Nephron (organoid): ENCODE results near the gene PLAGL2.
A peak's percentile ranks its signal among the peaks of the same experiment; 100 is the strongest.
"Not testable (repeated sequence)": the region's sequence is repeated elsewhere in the genome, so short reads cannot be mapped to it uniquely, and the experiment has no call there.

Source experiments
- H3K27ac Mint-ChIP-seq, 3 experiments: 2 replicates each; pipeline ENCODE4 v1.8.0; 2020; ENCODE audit warnings: mixed read lengths in 3 of 3, mild to moderate bottlenecking in 2 of 3, moderate library complexity in 1 of 3
- H3K27me3 Mint-ChIP-seq: 2 replicates; pipeline ENCODE4 v1.8.0; 2021; ENCODE audit warnings: low read depth, mild to moderate bottlenecking, moderate library complexity, mixed read lengths
- H3K36me3 Mint-ChIP-seq: 2 replicates; pipeline ENCODE4 v1.8.0; 2020; ENCODE audit warnings: low read depth, mixed read lengths
- H3K4me1 Mint-ChIP-seq: 2 replicates; pipeline ENCODE4 v1.8.0; 2020; ENCODE audit warnings: mixed read lengths
- H3K4me3 Mint-ChIP-seq, 3 experiments: 2 replicates each; pipeline ENCODE4 v1.8.0; 2020; ENCODE audit warnings: mild to moderate bottlenecking in 3 of 3, mixed read lengths in 3 of 3, moderate library complexity in 2 of 3
- H3K9me3 Mint-ChIP-seq: 2 replicates; pipeline ENCODE4 v1.8.0; 2020; ENCODE audit warnings: mixed read lengths
- TF ChIP-seq, protein P1 (sequence below), 3 experiments: fragments of 200-600 bp; sonication (generic); IDR thresholded peaks; one replicate each; pipeline ENCODE4 v1.5.0; 2021; ENCODE audit warnings: antibody characterized with exemption in 3 of 3; ENCODE audit not compliant: unreplicated experiment in 3 of 3

The PLAGL2 gene

GRCh38 chr20:32204205-32205109, 3.1 kb downstream of the PLAGL2 start:
- peaks cover 13% of the 10 kb centered on the region for H3K36me3 Mint-ChIP-seq
- peak overlapping the region; percentile 62 to 97 (median 73) for H3K27ac Mint-ChIP-seq
- no peaks in the 10 kb centered on the region for H3K27me3 Mint-ChIP-seq
- no peaks in the 10 kb centered on the region for H3K9me3 Mint-ChIP-seq
- H3K4me3 Mint-ChIP-seq: peak overlapping the region; percentile 39 to 100 (median 99)
- H3K4me1 Mint-ChIP-seq: peaks cover 55% of the 10 kb centered on the region
- TF ChIP-seq, protein P1, sequence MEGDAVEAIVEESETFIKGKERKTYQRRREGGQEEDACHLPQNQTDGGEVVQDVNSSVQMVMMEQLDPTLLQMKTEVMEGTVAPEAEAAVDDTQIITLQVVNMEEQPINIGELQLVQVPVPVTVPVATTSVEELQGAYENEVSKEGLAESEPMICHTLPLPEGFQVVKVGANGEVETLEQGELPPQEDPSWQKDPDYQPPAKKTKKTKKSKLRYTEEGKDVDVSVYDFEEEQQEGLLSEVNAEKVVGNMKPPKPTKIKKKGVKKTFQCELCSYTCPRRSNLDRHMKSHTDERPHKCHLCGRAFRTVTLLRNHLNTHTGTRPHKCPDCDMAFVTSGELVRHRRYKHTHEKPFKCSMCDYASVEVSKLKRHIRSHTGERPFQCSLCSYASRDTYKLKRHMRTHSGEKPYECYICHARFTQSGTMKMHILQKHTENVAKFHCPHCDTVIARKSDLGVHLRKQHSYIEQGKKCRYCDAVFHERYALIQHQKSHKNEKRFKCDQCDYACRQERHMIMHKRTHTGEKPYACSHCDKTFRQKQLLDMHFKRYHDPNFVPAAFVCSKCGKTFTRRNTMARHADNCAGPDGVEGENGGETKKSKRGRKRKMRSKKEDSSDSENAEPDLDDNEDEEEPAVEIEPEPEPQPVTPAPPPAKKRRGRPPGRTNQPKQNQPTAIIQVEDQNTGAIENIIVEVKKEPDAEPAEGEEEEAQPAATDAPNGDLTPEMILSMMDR (IDR thresholded peaks at IDR 0.05; ENCODE audit: unreplicated experiment in 3 of 3): no peak

DNA sequence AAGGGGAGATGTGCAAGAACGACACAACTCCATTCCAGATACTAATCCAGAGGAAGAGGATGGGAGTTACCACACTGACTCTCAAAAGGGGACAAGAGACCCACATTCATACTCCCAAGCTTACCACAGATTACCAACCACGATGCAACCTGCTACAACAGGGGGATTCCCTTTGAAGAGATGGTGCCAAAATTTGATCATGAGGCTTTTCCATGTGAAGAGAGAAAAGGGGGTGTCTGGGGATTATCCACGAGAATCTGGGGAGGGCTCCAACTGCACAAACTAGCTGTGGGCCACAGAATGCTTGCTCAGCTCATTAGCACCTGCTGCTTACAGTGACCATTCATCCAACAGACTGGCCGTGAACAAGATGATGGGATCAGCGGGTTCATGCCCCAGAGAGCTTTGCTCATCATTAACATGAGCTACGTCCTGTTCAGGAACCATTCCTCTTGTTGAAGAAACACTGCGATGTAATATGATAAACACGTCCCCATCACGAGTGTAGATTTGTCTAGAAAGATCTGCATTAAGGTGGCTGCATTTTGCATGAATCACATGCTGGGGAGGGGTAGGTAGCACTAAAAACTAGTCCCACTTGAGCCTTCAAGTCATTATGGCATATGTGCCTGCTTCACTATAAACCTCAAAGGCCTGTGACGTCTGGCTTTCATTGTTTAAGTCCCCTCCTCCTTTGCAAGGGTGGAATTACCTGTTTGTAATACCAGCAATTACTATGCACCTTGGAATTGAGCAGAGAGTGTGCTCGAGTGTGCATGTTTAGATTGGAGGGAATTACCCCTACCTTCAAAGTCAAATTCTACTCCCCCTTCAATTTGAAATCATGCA, 4.0 kb downstream of the PLAGL2 start:
- Mint-ChIP-seq H3K27ac (peak overlapping the region; percentile 62 to 97 (median 73)), H3K36me3 (peaks cover 22% of the 10 kb centered on the region), H3K4me3 (peak overlapping the region; percentile 23 to 50 (median 31)), H3K9me3 (no peaks in the 10 kb centered on the region), H3K4me1 (peaks cover 46% of the 10 kb centered on the region), H3K27me3 (no peaks in the 10 kb centered on the region)
- TF ChIP-seq, protein P1 (IDR thresholded peaks at IDR 0.05; ENCODE audit: unreplicated experiment in 3 of 3): no peak

- Mint-ChIP-seq H3K9me3 (no peaks in the 10 kb centered on the region), H3K4me1 (peaks cover 44% of the 10 kb centered on the region), H3K36me3 (peaks cover 35% of the 10 kb centered on the region), H3K27ac (no peak overlapping the region), H3K4me3 (no peak overlapping the region), H3K27me3 (no peaks in the 10 kb centered on the region)
- TF ChIP-seq, protein P1 (IDR thresholded peaks at IDR 0.05; ENCODE audit: unreplicated experiment in 3 of 3): no peak
Observed at GRCh38 chr20:32201977-32202363, 5.6 kb downstream of the PLAGL2 start.

DNA sequence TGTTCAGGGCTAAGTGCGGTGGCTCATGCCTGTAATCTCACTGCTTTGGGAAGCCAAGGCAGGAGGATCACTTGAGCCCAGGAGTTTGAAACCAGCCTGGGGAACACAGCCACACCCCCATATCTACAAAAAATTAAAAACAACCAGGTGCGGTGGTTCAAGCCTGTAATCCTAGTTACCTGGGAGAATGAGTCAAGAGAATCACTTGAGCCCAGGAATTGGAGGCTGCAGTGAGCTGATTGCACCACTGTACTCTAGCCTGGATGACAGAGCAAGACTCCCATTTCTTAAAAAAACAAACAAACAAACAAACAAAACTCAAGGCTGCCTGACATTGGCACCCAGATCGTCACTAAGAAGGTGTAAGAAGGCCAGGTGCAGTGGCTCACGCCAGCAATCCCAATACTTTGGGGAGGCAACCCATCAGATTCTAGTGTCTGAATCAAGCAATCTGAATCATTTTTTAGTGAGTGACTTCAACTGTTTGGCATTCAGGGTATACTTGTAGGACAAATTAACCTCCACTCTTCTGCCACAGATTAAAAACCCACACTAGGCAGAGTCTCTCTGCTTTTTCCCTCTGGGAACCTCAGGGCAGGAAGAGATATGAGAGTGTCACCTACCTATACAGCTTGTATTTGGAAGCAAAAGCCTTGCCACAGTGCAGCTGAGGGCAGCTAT, 6.1 kb downstream of the PLAGL2 start:
- Mint-ChIP-seq H3K27me3 (no peaks in the 10 kb centered on the region), H3K4me1 (peaks cover 39% of the 10 kb centered on the region), H3K4me3 (no peak overlapping the region), H3K9me3 (no peaks in the 10 kb centered on the region), H3K27ac (no peak overlapping the region), H3K36me3 (peaks cover 35% of the 10 kb centered on the region)
- TF ChIP-seq, protein P1 (IDR thresholded peaks at IDR 0.05; ENCODE audit: unreplicated experiment in 3 of 3): no peak

GRCh38 chr20:32199006-32199405, 8.5 kb downstream of the PLAGL2 start:
- Mint-ChIP-seq H3K27ac (no peak overlapping the region), H3K36me3 (peaks cover 56% of the 10 kb centered on the region), H3K9me3 (no peaks in the 10 kb centered on the region), H3K4me1 (peaks cover 14% of the 10 kb centered on the region), H3K27me3 (no peaks in the 10 kb centered on the region), H3K4me3 (no peak overlapping the region)
- TF ChIP-seq, protein P1 (IDR thresholded peaks at IDR 0.05; ENCODE audit: unreplicated experiment in 3 of 3): no peak

GRCh38 chr20:32197136-32197535, 10.4 kb downstream of the PLAGL2 start:
- H3K4me3 Mint-ChIP-seq, H3K9me3 Mint-ChIP-seq, H3K4me1 Mint-ChIP-seq, H3K27ac Mint-ChIP-seq, H3K27me3 Mint-ChIP-seq: not testable (repeated sequence)
- peaks cover 63% of the 10 kb centered on the region for H3K36me3 Mint-ChIP-seq

GRCh38 chr20:32196613-32197012, 10.9 kb downstream of the PLAGL2 start:
- H3K36me3 Mint-ChIP-seq: peaks cover 60% of the 10 kb centered on the region
- H3K4me1 Mint-ChIP-seq, H3K27ac Mint-ChIP-seq, H3K27me3 Mint-ChIP-seq, H3K4me3 Mint-ChIP-seq, H3K9me3 Mint-ChIP-seq: not testable (repeated sequence)
